Osteoblast (primary cell): Measurements from ENCODE around the gene RUNX2. TPM values are rescaled to one million over a fixed set of nuclear protein-coding genes. Genes with fewer than 3 reads are reported as not detected.

ENCODE experiments used
- DNase-seq: peaks from one replicate; pipeline ENCODE4 v3.0.0; 2011; ENCODE audit warnings: low spot score, mixed read lengths; ENCODE audit not compliant: insufficient read length; ENCODE audit errors: missing footprints
- H2AFZ ChIP-seq: 2 replicates; pipeline ENCODE4 v1.6.0; 2011; ENCODE audit warnings: mild to moderate bottlenecking, low read length
- H3K27ac ChIP-seq: 2 replicates; pipeline ENCODE4 v1.5.1; 2011; ENCODE audit warnings: mild to moderate bottlenecking, low read depth, low read length, moderate library complexity
- H3K27me3 ChIP-seq: 2 replicates; pipeline ENCODE4 v1.6.0; 2012; ENCODE audit warnings: mild to moderate bottlenecking, control low read depth, inconsistent platforms, low read length, moderate library complexity; ENCODE audit not compliant: insufficient read depth
- H3K36me3 ChIP-seq: 2 replicates; pipeline ENCODE4 v1.5.1; 2011; ENCODE audit warnings: mild to moderate bottlenecking, low read length, control low read depth, moderate library complexity; ENCODE audit not compliant: insufficient read depth
- H3K4me1 ChIP-seq: 2 replicates; pipeline ENCODE4 v1.5.1; 2011; ENCODE audit warnings: mild to moderate bottlenecking, low read length, control low read depth, moderate library complexity; ENCODE audit not compliant: insufficient read depth
- H3K4me2 ChIP-seq: 2 replicates; pipeline ENCODE4 v1.6.0; 2011; ENCODE audit warnings: mild to moderate bottlenecking, low read length; ENCODE audit not compliant: insufficient read depth
- H3K4me3 ChIP-seq: fragments of 200-600 bp; sonication (generic); 3 replicates; pipeline ENCODE4 v1.5.1; 2012; ENCODE audit warnings: mild to moderate bottlenecking, low read length, inconsistent platforms; ENCODE audit not compliant: insufficient read depth
- H3K79me2 ChIP-seq: 2 replicates; pipeline ENCODE4 v1.6.0; 2012; ENCODE audit warnings: mild to moderate bottlenecking, low read length, control low read depth, inconsistent platforms; ENCODE audit not compliant: insufficient read depth
- H3K9me3 ChIP-seq: 2 replicates; pipeline ENCODE4 v1.5.1; 2011; ENCODE audit warnings: low read depth, low read length, control low read depth
- H4K20me1 ChIP-seq: 2 replicates; pipeline ENCODE4 v1.6.0; 2012; ENCODE audit warnings: mild to moderate bottlenecking, low read length, control low read depth; ENCODE audit not compliant: insufficient read depth
- CTCF ChIP-seq: IDR thresholded peaks from 2 replicates; pipeline ENCODE4 v1.5.1; 2011; ENCODE audit warnings: mild to moderate bottlenecking, low read depth, low read length, moderate library complexity; ENCODE audit errors: extremely low read depth
- total RNA-seq: library from RNA; depleted of rRNA; stranded (reverse); fragments of >200 nt; gene quantifications from 2 replicates; pipeline ENCODE4 v1.2.3, GENCODE V29; 2012

The RUNX2 gene
- total RNA-seq, 1 donor = 30.0 TPM

GRCh38 chr6:45420909-45421708 lies 93.0 kb downstream of the RUNX2 start:
- H2AFZ ChIP-seq = peak overlapping the region; percentile 66
- H4K20me1 ChIP-seq = no peaks in the 10 kb centered on the region
- peak overlapping the region; percentile 91 for H3K4me2 ChIP-seq
- no peaks in the 10 kb centered on the region for H3K9me3 ChIP-seq
- peak overlapping the region; percentile 92 for H3K4me3 ChIP-seq
- peaks cover 61% of the 10 kb centered on the region for H3K4me1 ChIP-seq
- no peaks in the 10 kb centered on the region for H3K36me3 ChIP-seq
- TF ChIP-seq CTCF = no peak
- peaks cover 77% of the 10 kb centered on the region for H3K79me2 ChIP-seq
- peak; percentile 79 for DNase-seq
- peak overlapping the region; percentile 94 for H3K27ac ChIP-seq
- H3K27me3 ChIP-seq = no peaks in the 10 kb centered on the region

- peaks cover 62% of the 10 kb centered on the region for H3K4me1 ChIP-seq
- peak overlapping the region; percentile 94 for H3K27ac ChIP-seq
- TF ChIP-seq CTCF = no peak
- peak overlapping the region; percentile 91 for H3K4me2 ChIP-seq
- peak overlapping the region; percentile 92 for H3K4me3 ChIP-seq
- no peaks in the 10 kb centered on the region for H3K27me3 ChIP-seq
- H2AFZ ChIP-seq = peak overlapping the region; percentile 64
- H3K79me2 ChIP-seq = peaks cover 84% of the 10 kb centered on the region
- H3K36me3 ChIP-seq = no peaks in the 10 kb centered on the region
- H4K20me1 ChIP-seq = no peaks in the 10 kb centered on the region
- DNase-seq = peak; percentile 91
- no peaks in the 10 kb centered on the region for H3K9me3 ChIP-seq
Measured at GRCh38 chr6:45421709-45422502, 93.8 kb downstream of the RUNX2 start.

GRCh38 chr6:45422503-45423110 lies 94.5 kb downstream of the RUNX2 start:
- no peaks in the 10 kb centered on the region for H3K27me3 ChIP-seq
- H3K27ac ChIP-seq = peak overlapping the region; percentile 94
- peaks cover 57% of the 10 kb centered on the region for H3K4me1 ChIP-seq
- H3K4me3 ChIP-seq = peak overlapping the region; percentile 92
- peak overlapping the region; percentile 77 for H2AFZ ChIP-seq
- TF ChIP-seq CTCF = no peak
- peak overlapping the region; percentile 97 for H3K4me2 ChIP-seq
- H3K79me2 ChIP-seq = peaks cover 84% of the 10 kb centered on the region
- no peaks in the 10 kb centered on the region for H4K20me1 ChIP-seq
- peak; percentile 88 for DNase-seq
- H3K36me3 ChIP-seq = no peaks in the 10 kb centered on the region
- H3K9me3 ChIP-seq = no peaks in the 10 kb centered on the region
